Fibroblast of pulmonary artery (primary cell): ENCODE measurements around the gene PRLR.

Experiments
- DNase-seq: peaks from one replicate; pipeline ENCODE4 v3.0.0-alpha.2; 2010; ENCODE audit warnings: low read depth
- H3K4me3 ChIP-seq: replicated peaks from 2 replicates; pipeline ENCODE4 v1.5.1; 2011; ENCODE audit warnings: low read depth, mild to moderate bottlenecking, control low read depth, low read length, moderate library complexity
- CTCF ChIP-seq: IDR thresholded peaks from 2 replicates; pipeline ENCODE4 v1.5.1; 2011; ENCODE audit warnings: mild to moderate bottlenecking, control low read depth, low read length, inconsistent platforms; ENCODE audit errors: missing control alignments

PRLR gene

GRCh38 chr5:35233601-35234000 lies 3.3 kb upstream of the PRLR start:
- no peak for DNase-seq
- TF ChIP-seq CTCF, result no peak
- no peak overlapping the region for H3K4me3 ChIP-seq

- H3K4me3 ChIP-seq, result no peak overlapping the region
- no peak for DNase-seq
- TF ChIP-seq CTCF, result no peak
Measured at GRCh38 chr5:35233121-35233520, 2.8 kb upstream of the PRLR start.

- TF ChIP-seq CTCF, result no peak
- H3K4me3 ChIP-seq, result no peak overlapping the region
- DNase-seq, result no peak
Measured at GRCh38 chr5:35232124-35232523, 1.8 kb upstream of the PRLR start.

- no peak for TF ChIP-seq CTCF
- H3K4me3 ChIP-seq, result peak overlapping the region; percentile 3
- no peak for DNase-seq
Measured at GRCh38 chr5:35229076-35230037, 930 bp downstream of the PRLR start.

- TF ChIP-seq CTCF, result no peak
- H3K4me3 ChIP-seq, result no peak overlapping the region
- no peak for DNase-seq
Measured at GRCh38 chr5:35228310-35228709, 2.0 kb downstream of the PRLR start.

GRCh38 chr5:35227720-35228119 lies 2.6 kb downstream of the PRLR start:
- TF ChIP-seq CTCF, result no peak
- H3K4me3 ChIP-seq, result no peak overlapping the region
- no peak for DNase-seq
